H9 (cell line): ENCODE results near the gene RGS8. TPM values are rescaled to one million over a fixed set of nuclear protein-coding genes. Genes with fewer than 3 reads are reported as not detected.

Experiments
- DNase-seq: peaks from one replicate; pipeline ENCODE4 v3.0.0-alpha.2; 2017
- H2AFZ ChIP-seq: one replicate; pipeline ENCODE4 v1.6.1; 2013; ENCODE audit warnings: mild to moderate bottlenecking, low read length, control low read depth, moderate library complexity
- H2AK5ac ChIP-seq: 2 replicates; pipeline ENCODE4 v1.6.1; 2013; ENCODE audit warnings: low read length, control low read depth, mixed read lengths; ENCODE audit not compliant: insufficient read length
- H2BK120ac ChIP-seq: one replicate; pipeline ENCODE4 v1.6.1; 2013; ENCODE audit warnings: low read depth, mild to moderate bottlenecking, low read length, control low read depth, inconsistent platforms; ENCODE audit not compliant: poor library complexity, severe bottlenecking
- H2BK12ac ChIP-seq: 2 replicates; pipeline ENCODE4 v1.6.1; 2013; ENCODE audit warnings: low read length, control low read depth, mixed read lengths, low read depth; ENCODE audit not compliant: insufficient read length
- H2BK15ac ChIP-seq: 2 replicates; pipeline ENCODE4 v1.6.1; 2013; ENCODE audit warnings: low read depth, low read length, control low read depth
- H2BK20ac ChIP-seq: one replicate; pipeline ENCODE4 v1.6.1; 2013; ENCODE audit warnings: low read depth, mild to moderate bottlenecking, low read length, control low read depth, inconsistent platforms; ENCODE audit not compliant: poor library complexity, severe bottlenecking
- H2BK5ac ChIP-seq: 2 replicates; pipeline ENCODE4 v1.6.1; 2013; ENCODE audit warnings: low read length, control low read depth, mixed read lengths; ENCODE audit not compliant: insufficient read length
- H3K14ac ChIP-seq: 2 replicates; pipeline ENCODE4 v1.6.1; 2013; ENCODE audit warnings: low read length, control low read depth; ENCODE audit not compliant: insufficient read depth
- H3K18ac ChIP-seq: 2 replicates; pipeline ENCODE4 v1.6.1; 2013; ENCODE audit warnings: low read depth, mild to moderate bottlenecking, mixed read lengths, low read length, control low read depth; ENCODE audit not compliant: insufficient read length
- H3K23ac ChIP-seq: 2 replicates; pipeline ENCODE4 v1.6.1; 2013; ENCODE audit warnings: low read length, control low read depth, mixed read lengths, low read depth; ENCODE audit not compliant: insufficient read length
- H3K23me2 ChIP-seq: 2 replicates; pipeline ENCODE4 v1.6.1; 2013; ENCODE audit warnings: low read depth, mild to moderate bottlenecking, mixed read lengths, low read length, control low read depth; ENCODE audit not compliant: insufficient read length, poor library complexity, severe bottlenecking
- H3K27ac ChIP-seq: 2 replicates; pipeline ENCODE4 v1.5.1; 2013; ENCODE audit warnings: low read length, control low read depth, mixed read lengths, low read depth; ENCODE audit not compliant: insufficient read length
- H3K27me3 ChIP-seq: 2 replicates; pipeline ENCODE4 v1.6.1; 2013; ENCODE audit warnings: low read length, control low read depth, inconsistent platforms; ENCODE audit not compliant: insufficient read depth
- H3K4ac ChIP-seq: 2 replicates; pipeline ENCODE4 v1.6.1; 2013; ENCODE audit warnings: low read depth, mild to moderate bottlenecking, control low read depth, inconsistent platforms, low read length, moderate library complexity
- H3K4me1 ChIP-seq: 2 replicates; pipeline ENCODE4 v1.6.1; 2013; ENCODE audit warnings: low read length, control low read depth, inconsistent platforms; ENCODE audit not compliant: insufficient read depth
- H3K4me2 ChIP-seq: 2 replicates; pipeline ENCODE4 v1.6.1; 2013; ENCODE audit warnings: low read length, control low read depth, mixed read lengths; ENCODE audit not compliant: insufficient read length, insufficient read depth
- H3K56ac ChIP-seq: 2 replicates; pipeline ENCODE4 v1.6.1; 2013; ENCODE audit warnings: low read depth, mild to moderate bottlenecking, mixed read lengths, low read length, control low read depth; ENCODE audit not compliant: insufficient read length
- H3K79me1 ChIP-seq: 2 replicates; pipeline ENCODE4 v1.6.1; 2013; ENCODE audit warnings: low read depth, mild to moderate bottlenecking, moderate library complexity, low read length, control low read depth, inconsistent platforms; ENCODE audit not compliant: insufficient read depth, poor library complexity, severe bottlenecking
- H3K79me2 ChIP-seq: 2 replicates; pipeline ENCODE4 v1.6.1; 2013; ENCODE audit warnings: low read length, control low read depth, inconsistent platforms; ENCODE audit not compliant: insufficient read depth
- H3K9ac ChIP-seq: 2 replicates; pipeline ENCODE4 v1.6.1; 2013; ENCODE audit warnings: low read length, control low read depth, mixed read lengths; ENCODE audit not compliant: insufficient read length; ENCODE audit errors: extremely low read depth
- H3K9me3 ChIP-seq: one replicate; pipeline ENCODE4 v1.6.1; 2013; ENCODE audit warnings: low read depth, low read length, inconsistent platforms; ENCODE audit not compliant: control insufficient read depth
- H3T11ph ChIP-seq: one replicate; pipeline ENCODE4 v1.6.1; 2013; ENCODE audit warnings: mild to moderate bottlenecking, low read length, control low read depth, inconsistent platforms
- H4K20me1 ChIP-seq: one replicate; pipeline ENCODE4 v1.6.1; 2013; ENCODE audit not compliant: control insufficient read depth, insufficient read length, insufficient read depth
- H4K5ac ChIP-seq: 2 replicates; pipeline ENCODE4 v1.6.1; 2013; ENCODE audit warnings: low read depth, mild to moderate bottlenecking, mixed read lengths, low read length, control low read depth; ENCODE audit not compliant: insufficient read length
- H4K8ac ChIP-seq: replicated peaks from 2 replicates; pipeline ENCODE4 v1.6.1; 2013; ENCODE audit warnings: low read length, control low read depth, mixed read lengths, low read depth; ENCODE audit not compliant: insufficient read length
- H4K91ac ChIP-seq: 2 replicates; pipeline ENCODE4 v1.6.1; 2013; ENCODE audit warnings: low read depth, mild to moderate bottlenecking, moderate library complexity, mixed read lengths, low read length, control low read depth; ENCODE audit not compliant: insufficient read length
- H3K27ac Mint-ChIP-seq, 3 experiments: 2 replicates in 2 of 3; 3 replicates in 1 of 3; pipeline ENCODE4 v1.8.0; 2020 to 2021; ENCODE audit warnings: mixed read lengths in 3 of 3, mild to moderate bottlenecking in 1 of 3, moderate library complexity in 1 of 3
- H3K27me3 Mint-ChIP-seq: 2 replicates; pipeline ENCODE4 v1.8.0; 2021; ENCODE audit warnings: low read depth, mild to moderate bottlenecking, moderate library complexity, mixed read lengths
- H3K36me3 Mint-ChIP-seq, 3 experiments: 2 replicates in 2 of 3; 3 replicates in 1 of 3; pipeline ENCODE4 v1.8.0; 2020 to 2021; ENCODE audit warnings: low read depth in 3 of 3, mixed read lengths in 3 of 3; ENCODE audit not compliant: insufficient read depth in 1 of 3
- H3K4me1 Mint-ChIP-seq, 2 experiments: 2 replicates each; pipeline ENCODE4 v1.8.0; 2020; ENCODE audit warnings: mixed read lengths in 2 of 2
- H3K4me3 Mint-ChIP-seq, 2 experiments: 2 replicates in 1 of 2; 3 replicates in 1 of 2; pipeline ENCODE4 v1.8.0; 2020 to 2021; ENCODE audit warnings: mild to moderate bottlenecking in 2 of 2, mixed read lengths in 2 of 2, moderate library complexity in 1 of 2
- H3K9me3 Mint-ChIP-seq, 2 experiments: 2 replicates in 1 of 2; 3 replicates in 1 of 2; pipeline ENCODE4 v1.8.0; 2020; ENCODE audit warnings: mild to moderate bottlenecking in 2 of 2, mixed read lengths in 2 of 2, moderate library complexity in 1 of 2
- WGBS: extraction: QIAGEN DNeasy Blood & Tissue Kit; methylation state at CpG from one replicate; pipeline ENCODE4 v1.1.7; 2013; ENCODE audit warnings: missing lambda C conversion rate, low lambda C conversion rate, mixed read lengths; ENCODE audit not compliant: insufficient read length; ENCODE audit errors: extremely low coverage; 5-methylcytosine and 5-hydroxymethylcytosine counted together
- total RNA-seq: library from RNA; stranded (reverse); gene quantifications from 2 replicates; pipeline ENCODE4 v1.2.1, GENCODE V29; 2021
- TF ChIP-seq, protein P1 (sequence below): fragments of 200-600 bp; sonication (generic); conservative IDR thresholded peaks from 3 replicates; pipeline ENCODE4 v1.8.0; 2021; ENCODE audit warnings: antibody characterized with exemption, mild to moderate bottlenecking

RGS8 gene
- total RNA-seq, 1 experiment from 2014 or later: not detected

GRCh38 chr1:182641561-182641960 lies 42.8 kb downstream of the RGS8 start:
- no peak overlapping the region for H3K4me2 ChIP-seq
- no peak overlapping the region for H3K9ac ChIP-seq
- Mint-ChIP-seq H3K4me3 (no peak overlapping the region), H3K36me3 (no peaks in the 10 kb centered on the region), H3K27ac (no peak overlapping the region; a peak in 1 of 7 replicates), H3K4me1 (no peaks in the 10 kb centered on the region; a peak in 2 of 4 replicates), H3K27me3 (no peaks in the 10 kb centered on the region; the same call in 1 of the 2 replicates), H3K9me3 (no peaks in the 10 kb centered on the region)
- no peaks in the 10 kb centered on the region for H3K9me3 ChIP-seq
- no peak overlapping the region for H2BK120ac ChIP-seq
- H3T11ph ChIP-seq: no peak overlapping the region
- no peak overlapping the region for H3K4ac ChIP-seq
- H2BK20ac ChIP-seq: no peak overlapping the region
- no peak overlapping the region for H2BK15ac ChIP-seq
- no peaks in the 10 kb centered on the region for H3K4me1 ChIP-seq
- H4K5ac ChIP-seq: no peak overlapping the region
- H2AFZ ChIP-seq: no peak overlapping the region
- no peak overlapping the region for H2BK5ac ChIP-seq
- H3K79me2 ChIP-seq: no peaks in the 10 kb centered on the region
- TF ChIP-seq, protein P1, sequence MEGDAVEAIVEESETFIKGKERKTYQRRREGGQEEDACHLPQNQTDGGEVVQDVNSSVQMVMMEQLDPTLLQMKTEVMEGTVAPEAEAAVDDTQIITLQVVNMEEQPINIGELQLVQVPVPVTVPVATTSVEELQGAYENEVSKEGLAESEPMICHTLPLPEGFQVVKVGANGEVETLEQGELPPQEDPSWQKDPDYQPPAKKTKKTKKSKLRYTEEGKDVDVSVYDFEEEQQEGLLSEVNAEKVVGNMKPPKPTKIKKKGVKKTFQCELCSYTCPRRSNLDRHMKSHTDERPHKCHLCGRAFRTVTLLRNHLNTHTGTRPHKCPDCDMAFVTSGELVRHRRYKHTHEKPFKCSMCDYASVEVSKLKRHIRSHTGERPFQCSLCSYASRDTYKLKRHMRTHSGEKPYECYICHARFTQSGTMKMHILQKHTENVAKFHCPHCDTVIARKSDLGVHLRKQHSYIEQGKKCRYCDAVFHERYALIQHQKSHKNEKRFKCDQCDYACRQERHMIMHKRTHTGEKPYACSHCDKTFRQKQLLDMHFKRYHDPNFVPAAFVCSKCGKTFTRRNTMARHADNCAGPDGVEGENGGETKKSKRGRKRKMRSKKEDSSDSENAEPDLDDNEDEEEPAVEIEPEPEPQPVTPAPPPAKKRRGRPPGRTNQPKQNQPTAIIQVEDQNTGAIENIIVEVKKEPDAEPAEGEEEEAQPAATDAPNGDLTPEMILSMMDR: no peak
- no peaks in the 10 kb centered on the region for H3K27me3 ChIP-seq
- no peak overlapping the region for H3K18ac ChIP-seq
- no peak overlapping the region for H3K27ac ChIP-seq
- H3K79me1 ChIP-seq: no peaks in the 10 kb centered on the region
- no CpG with 5 or more reads among the region's 5 CpGs for WGBS
- no peak overlapping the region for H3K14ac ChIP-seq
- no peak overlapping the region for H4K91ac ChIP-seq
- H3K23me2 ChIP-seq: no peaks in the 10 kb centered on the region
- no peak overlapping the region for H3K23ac ChIP-seq
- no peaks in the 10 kb centered on the region for H4K20me1 ChIP-seq
- no peak for DNase-seq
- no peak overlapping the region for H4K8ac ChIP-seq
- no peak overlapping the region for H2BK12ac ChIP-seq
- no peak overlapping the region for H3K56ac ChIP-seq
- no peak overlapping the region for H2AK5ac ChIP-seq
